ENCODE measurements around the gene KLF17.
"Not testable (repeated sequence)": the region's sequence is repeated elsewhere in the genome, so short reads cannot be mapped to it uniquely, and the experiment has no call there.

Gene KLF17

DNA sequence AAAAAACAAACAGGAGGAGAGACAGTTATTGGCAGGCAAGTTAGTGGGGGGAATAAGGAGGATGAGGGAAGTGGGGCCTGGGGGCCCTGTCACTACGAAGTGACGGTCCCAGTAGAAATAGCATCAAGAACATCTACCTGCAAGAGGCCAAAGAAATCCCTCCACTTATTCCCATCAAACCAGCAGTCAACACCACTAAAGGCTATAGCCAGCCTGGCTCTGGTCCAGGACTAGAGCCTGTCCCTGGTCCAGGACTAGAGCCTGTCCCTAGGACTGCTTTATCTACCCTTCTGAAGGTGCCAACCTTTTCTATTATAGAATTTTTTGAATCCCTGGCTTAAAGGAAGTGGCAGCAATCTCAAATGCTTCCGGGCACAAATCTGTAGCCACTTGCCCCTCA, 19.6 kb downstream of the KLF17 start:
- Histone ChIP-seq H3K9me3 (ENCODE audit: control insufficient read depth, insufficient read depth, low read depth, low read length) (no peaks in the 10 kb centered on the region), H3K4me3 (ENCODE audit: low read depth, low read length) (no peak overlapping the region), H3K27ac (ENCODE audit: extremely low read depth, low read depth, low read length) (no peak overlapping the region), H3K4me1 (ENCODE audit: control insufficient read depth, insufficient read depth, low read length) (peaks cover 2% of the 10 kb centered on the region; the same call in 1 of the 2 replicates), H3K36me3 (ENCODE audit: control insufficient read depth in 2 of 2, insufficient read depth in 1 of 2, low read length in 2 of 2) (no peaks in the 10 kb centered on the region)
- TF ChIP-seq, protein P1, sequence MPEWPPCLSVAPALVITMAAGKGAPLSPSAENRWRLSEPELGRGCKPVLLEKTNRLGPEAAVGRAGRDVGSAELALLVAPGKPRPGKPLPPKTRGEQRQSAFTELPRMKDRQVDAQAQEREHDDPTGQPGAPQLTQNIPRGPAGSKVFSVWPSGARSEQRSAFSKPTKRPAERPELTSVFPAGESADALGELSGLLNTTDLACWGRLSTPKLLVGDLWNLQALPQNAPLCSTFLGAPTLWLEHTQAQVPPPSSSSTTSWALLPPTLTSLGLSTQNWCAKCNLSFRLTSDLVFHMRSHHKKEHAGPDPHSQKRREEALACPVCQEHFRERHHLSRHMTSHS (tag by site-specific recombination; IDR thresholded peaks at IDR 0.05): no peak
- no peak for TF ChIP-seq ZNF776 (tag by site-specific recombination; IDR thresholded peaks at IDR 0.05; ENCODE audit: borderline replicate concordance)
- TF ChIP-seq, protein P2, sequence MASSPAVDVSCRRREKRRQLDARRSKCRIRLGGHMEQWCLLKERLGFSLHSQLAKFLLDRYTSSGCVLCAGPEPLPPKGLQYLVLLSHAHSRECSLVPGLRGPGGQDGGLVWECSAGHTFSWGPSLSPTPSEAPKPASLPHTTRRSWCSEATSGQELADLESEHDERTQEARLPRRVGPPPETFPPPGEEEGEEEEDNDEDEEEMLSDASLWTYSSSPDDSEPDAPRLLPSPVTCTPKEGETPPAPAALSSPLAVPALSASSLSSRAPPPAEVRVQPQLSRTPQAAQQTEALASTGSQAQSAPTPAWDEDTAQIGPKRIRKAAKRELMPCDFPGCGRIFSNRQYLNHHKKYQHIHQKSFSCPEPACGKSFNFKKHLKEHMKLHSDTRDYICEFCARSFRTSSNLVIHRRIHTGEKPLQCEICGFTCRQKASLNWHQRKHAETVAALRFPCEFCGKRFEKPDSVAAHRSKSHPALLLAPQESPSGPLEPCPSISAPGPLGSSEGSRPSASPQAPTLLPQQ (tag by site-specific recombination; IDR thresholded peaks at IDR 0.05): no peak
- TF ChIP-seq ZNF785 (tag by site-specific recombination; IDR thresholded peaks at IDR 0.05): no peak
- TF ChIP-seq ZNF677 (tag by site-specific recombination; IDR thresholded peaks at IDR 0.05): no peak
- TF ChIP-seq, protein P3, sequence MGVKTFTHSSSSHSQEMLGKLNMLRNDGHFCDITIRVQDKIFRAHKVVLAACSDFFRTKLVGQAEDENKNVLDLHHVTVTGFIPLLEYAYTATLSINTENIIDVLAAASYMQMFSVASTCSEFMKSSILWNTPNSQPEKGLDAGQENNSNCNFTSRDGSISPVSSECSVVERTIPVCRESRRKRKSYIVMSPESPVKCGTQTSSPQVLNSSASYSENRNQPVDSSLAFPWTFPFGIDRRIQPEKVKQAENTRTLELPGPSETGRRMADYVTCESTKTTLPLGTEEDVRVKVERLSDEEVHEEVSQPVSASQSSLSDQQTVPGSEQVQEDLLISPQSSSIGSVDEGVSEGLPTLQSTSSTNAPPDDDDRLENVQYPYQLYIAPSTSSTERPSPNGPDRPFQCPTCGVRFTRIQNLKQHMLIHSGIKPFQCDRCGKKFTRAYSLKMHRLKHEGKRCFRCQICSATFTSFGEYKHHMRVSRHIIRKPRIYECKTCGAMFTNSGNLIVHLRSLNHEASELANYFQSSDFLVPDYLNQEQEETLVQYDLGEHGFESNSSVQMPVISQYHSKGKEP (tag by site-specific recombination; IDR thresholded peaks at IDR 0.05): no peak
- TF ChIP-seq ZFP69B (tag by site-specific recombination; IDR thresholded peaks at IDR 0.05): no peak
- TF ChIP-seq, protein P4, sequence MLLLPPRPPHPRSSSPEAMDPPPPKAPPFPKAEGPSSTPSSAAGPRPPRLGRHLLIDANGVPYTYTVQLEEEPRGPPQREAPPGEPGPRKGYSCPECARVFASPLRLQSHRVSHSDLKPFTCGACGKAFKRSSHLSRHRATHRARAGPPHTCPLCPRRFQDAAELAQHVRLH (tag by site-specific recombination; IDR thresholded peaks at IDR 0.05): no peak
- TF ChIP-seq ZNF624 (tag by site-specific recombination; IDR thresholded peaks at IDR 0.05): no peak
- TF ChIP-seq ZNF174 (tag by site-specific recombination; IDR thresholded peaks at IDR 0.05): no peak
- no peak for TF ChIP-seq ZNF792 (tag by site-specific recombination; IDR thresholded peaks at IDR 0.05)
- no peak for TF ChIP-seq ZNF654 (tag by site-specific recombination; IDR thresholded peaks at IDR 0.05; ENCODE audit: low read depth)
- TF ChIP-seq ZSCAN16 (tag by site-specific recombination; IDR thresholded peaks at IDR 0.05): no peak
- no peak for TF ChIP-seq KLF16 (tag by site-specific recombination; IDR thresholded peaks at IDR 0.05)
- TF ChIP-seq, protein P5, sequence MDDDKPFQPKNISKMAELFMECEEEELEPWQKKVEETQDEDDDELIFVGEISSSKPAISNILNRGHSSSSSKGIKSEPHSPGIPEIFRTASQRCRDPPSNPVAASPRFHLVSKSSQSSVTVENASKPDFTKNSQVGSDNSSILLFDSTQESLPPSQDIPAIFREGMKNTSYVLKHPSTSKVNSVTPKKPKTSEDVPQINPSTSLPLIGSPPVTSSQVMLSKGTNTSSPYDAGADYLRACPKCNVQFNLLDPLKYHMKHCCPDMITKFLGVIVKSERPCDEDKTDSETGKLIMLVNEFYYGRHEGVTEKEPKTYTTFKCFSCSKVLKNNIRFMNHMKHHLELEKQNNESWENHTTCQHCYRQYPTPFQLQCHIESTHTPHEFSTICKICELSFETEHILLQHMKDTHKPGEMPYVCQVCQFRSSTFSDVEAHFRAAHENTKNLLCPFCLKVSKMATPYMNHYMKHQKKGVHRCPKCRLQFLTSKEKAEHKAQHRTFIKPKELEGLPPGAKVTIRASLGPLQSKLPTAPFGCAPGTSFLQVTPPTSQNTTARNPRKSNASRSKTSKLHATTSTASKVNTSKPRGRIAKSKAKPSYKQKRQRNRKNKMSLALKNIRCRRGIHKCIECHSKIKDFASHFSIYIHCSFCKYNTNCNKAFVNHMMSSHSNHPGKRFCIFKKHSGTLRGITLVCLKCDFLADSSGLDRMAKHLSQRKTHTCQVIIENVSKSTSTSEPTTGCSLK (tag by site-specific recombination; IDR thresholded peaks at IDR 0.05): no peak
- TF ChIP-seq ZBTB20 (tag by site-specific recombination; IDR thresholded peaks at IDR 0.05): no peak
- no peak for TF ChIP-seq ZNF610 (tag by site-specific recombination; IDR thresholded peaks at IDR 0.05; ENCODE audit: borderline replicate concordance)
- no peak for TF ChIP-seq ZNF777 (tag by site-specific recombination; IDR thresholded peaks at IDR 0.05; ENCODE audit: borderline replicate concordance)
- no peak for TF ChIP-seq ZSCAN30 (tag by site-specific recombination; IDR thresholded peaks at IDR 0.05)
- POLR2A ChIA-PET: no interaction called here
- CTCF ChIA-PET: interaction anchor here (1.1 kb wide), 1 partner anchor 10 kb away, joined by 3 read pairs; no protein-coding TSS in a partner anchor

DNA sequence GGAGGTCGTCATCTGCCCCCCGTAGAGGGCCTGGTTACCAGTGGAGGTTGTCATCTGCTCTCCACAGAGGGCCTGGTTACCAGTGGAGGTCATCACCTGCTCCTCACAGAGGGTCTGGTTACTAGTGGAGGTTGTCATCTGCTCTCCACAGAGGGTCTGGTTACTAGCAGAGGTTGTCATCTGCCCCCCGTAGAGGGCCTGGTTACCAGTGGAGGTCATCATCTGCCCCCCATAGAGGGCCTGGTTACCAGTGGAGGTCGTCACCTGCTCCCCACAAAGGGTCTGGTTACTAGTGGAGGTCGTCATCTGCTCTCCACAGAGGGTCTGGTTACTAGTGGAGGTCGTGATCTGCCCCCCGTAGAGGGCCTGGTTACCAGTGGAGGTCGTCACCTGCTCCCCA, 20.9 kb downstream of the KLF17 start:
- H3K4me1 ChIP-seq (ENCODE audit: control insufficient read depth, insufficient read depth, low read length); POLR2A ChIA-PET; H3K4me3 ChIP-seq (ENCODE audit: low read depth, low read length); H3K36me3 ChIP-seq (ENCODE audit: control insufficient read depth in 2 of 2, insufficient read depth in 1 of 2, low read length in 2 of 2); H3K9me3 ChIP-seq (ENCODE audit: control insufficient read depth, insufficient read depth, low read depth, low read length); CTCF ChIA-PET; H3K27ac ChIP-seq (ENCODE audit: extremely low read depth, low read depth, low read length): not testable (repeated sequence)
- TF ChIP-seq GLIS1 (tag by site-specific recombination; IDR thresholded peaks at IDR 0.05): peak; percentile 75
